GM10266 (cell line): ENCODE data around the gene WNK1.
"Not testable (repeated sequence)": the region's sequence is repeated elsewhere in the genome, so short reads cannot be mapped to it uniquely, and the experiment has no call there.

Experiments
- DNase-seq: peaks from one replicate; pipeline ENCODE4 v3.0.0; 2012; ENCODE audit errors: extremely low spot score
- TF ChIP-seq, protein P1 (sequence below): IDR thresholded peaks from 2 replicates; pipeline ENCODE4 v1.5.1; 2012; ENCODE audit warnings: mild to moderate bottlenecking, low read depth; ENCODE audit not compliant: control insufficient read depth, insufficient read depth; ENCODE audit errors: missing control alignments

The WNK1 gene

DNA sequence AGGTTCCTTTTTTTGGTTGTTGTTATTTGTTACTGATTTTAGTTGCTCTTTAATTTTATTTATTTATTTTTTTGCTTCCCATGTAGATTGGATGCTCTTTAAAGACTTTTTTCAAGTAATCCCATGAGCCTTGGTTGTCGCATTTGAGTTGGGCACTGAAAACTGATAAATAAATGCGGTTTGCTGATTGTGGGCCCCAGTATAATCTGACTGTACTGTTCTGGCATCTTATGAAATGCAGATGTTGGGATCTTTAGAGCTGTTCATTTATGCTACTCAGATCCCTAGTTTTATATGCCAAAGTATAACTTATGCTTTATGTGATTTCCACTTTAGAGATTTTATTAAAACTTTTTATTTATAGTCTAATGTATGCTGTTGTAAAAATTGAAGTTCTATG lies 33.3 kb downstream of the WNK1 start:
- TF ChIP-seq, protein P1, sequence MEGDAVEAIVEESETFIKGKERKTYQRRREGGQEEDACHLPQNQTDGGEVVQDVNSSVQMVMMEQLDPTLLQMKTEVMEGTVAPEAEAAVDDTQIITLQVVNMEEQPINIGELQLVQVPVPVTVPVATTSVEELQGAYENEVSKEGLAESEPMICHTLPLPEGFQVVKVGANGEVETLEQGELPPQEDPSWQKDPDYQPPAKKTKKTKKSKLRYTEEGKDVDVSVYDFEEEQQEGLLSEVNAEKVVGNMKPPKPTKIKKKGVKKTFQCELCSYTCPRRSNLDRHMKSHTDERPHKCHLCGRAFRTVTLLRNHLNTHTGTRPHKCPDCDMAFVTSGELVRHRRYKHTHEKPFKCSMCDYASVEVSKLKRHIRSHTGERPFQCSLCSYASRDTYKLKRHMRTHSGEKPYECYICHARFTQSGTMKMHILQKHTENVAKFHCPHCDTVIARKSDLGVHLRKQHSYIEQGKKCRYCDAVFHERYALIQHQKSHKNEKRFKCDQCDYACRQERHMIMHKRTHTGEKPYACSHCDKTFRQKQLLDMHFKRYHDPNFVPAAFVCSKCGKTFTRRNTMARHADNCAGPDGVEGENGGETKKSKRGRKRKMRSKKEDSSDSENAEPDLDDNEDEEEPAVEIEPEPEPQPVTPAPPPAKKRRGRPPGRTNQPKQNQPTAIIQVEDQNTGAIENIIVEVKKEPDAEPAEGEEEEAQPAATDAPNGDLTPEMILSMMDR, result no peak
- no peak for DNase-seq

DNA sequence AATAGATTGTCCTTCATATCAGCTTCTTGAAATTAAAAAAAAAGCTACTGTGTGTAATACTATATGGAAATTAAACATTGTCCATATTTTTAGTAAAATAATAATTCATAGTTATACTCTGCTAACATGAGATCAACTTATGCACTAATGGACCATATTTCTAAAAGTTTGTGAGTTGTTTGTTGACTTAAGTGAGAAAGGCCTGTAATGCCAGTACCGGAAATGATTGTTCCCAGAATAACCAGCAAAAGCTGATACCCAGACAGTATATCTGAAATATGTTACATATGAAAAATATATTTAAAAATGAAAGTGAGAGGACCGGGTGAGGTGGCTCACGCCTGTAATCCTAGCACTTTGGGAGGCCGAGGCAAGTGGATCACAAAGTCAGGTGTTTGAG lies 35.9 kb downstream of the WNK1 start:
- DNase-seq, result no peak
- TF ChIP-seq, protein P1, result no peak

DNA sequence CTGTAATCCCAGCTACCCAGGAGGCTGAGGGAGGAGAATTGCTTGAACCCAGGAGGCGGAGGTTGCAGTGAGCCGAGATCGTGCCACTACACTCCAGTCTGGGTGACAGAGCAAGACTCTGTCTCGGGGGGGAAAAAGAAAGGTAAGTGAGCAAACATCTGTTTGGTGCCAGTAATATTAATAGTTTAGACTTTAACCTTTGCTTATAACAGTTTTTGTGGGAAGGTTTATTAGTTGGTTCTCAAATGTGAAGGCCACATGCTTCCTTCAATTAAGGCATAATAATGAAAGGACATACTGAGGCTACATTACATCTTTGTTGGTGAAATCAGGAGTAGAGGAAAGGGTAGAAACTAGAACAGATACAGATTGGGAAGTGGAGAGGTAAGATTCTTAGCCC lies 36.4 kb downstream of the WNK1 start:
- DNase-seq, result not testable (repeated sequence)

DNA sequence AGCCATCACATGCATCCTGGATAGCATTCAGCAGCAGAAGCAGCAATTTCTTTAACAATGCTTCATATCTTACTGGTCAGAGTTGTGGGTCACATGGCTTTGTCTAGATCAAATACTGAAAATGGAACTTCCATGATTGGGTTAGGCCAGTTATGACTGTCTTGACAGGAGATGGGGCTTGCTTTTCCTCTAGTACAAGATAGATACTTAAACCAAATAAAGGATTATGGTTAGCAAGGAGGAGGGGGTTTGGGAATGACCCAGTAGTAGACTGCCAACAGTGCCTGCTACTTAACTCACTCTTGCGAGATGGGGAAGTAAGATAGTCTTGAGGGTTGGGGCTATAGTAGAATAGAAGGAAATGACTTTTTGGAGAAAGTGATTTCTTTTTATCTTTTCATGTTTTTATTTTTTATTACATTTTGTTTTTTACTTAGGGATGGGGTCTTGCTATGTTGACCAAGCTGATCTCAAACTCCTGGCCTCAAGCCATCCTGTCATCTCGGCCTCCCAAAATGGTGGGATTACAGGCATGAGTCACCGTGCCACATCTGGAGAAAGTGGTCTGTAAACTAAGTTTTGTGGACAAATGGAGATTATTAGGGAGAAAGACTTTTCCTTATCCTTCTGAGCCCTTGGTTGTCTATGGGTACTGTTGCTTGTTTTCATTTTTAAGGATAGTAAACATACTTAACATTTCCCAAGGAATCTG lies 37.6 kb downstream of the WNK1 start:
- TF ChIP-seq, protein P1, result no peak
- no peak for DNase-seq

DNA sequence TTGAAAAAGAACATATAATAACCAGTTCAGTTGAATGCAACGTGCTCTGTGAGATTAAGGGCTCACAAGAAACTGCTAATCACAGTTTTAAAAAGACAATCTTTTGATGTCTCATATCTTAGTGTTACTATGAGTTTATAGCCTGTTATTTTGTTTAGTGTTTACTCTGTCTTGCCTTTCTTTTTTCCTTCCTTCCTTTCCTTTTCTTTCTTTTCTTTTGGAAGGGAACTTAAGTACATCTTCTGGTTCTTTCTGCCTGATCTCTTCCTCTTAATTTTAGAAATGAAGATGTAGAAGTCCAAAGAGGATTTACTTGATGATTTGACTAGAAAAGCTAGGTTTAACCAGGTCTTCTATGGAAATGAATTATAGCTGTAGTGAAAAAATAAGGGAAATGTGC lies 38.2 kb downstream of the WNK1 start:
- TF ChIP-seq, protein P1, result no peak

DNA sequence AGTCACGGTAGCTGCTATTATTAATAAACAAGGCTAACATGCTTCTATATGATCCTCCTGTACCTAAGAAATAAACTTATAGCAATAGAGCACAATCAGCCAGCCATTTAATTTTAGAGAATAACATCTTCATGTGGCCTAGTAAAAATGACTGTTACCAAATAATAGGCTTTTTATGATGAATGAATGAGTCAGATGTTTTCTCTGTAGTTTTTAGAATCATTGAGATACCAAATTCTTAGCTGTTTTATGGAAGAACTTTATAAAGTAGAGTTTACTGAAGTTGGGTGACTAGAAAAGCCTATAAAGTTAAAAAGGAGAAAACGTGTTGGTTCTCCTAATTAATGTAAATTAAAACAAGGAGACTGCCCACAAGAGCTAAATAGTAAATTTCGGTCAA lies 40.7 kb downstream of the WNK1 start:
- TF ChIP-seq, protein P1, result no peak
- DNase-seq, result no peak

More for the DNA sequence above, 38.2 kb downstream of the WNK1 start:
- no peak for DNase-seq

DNA sequence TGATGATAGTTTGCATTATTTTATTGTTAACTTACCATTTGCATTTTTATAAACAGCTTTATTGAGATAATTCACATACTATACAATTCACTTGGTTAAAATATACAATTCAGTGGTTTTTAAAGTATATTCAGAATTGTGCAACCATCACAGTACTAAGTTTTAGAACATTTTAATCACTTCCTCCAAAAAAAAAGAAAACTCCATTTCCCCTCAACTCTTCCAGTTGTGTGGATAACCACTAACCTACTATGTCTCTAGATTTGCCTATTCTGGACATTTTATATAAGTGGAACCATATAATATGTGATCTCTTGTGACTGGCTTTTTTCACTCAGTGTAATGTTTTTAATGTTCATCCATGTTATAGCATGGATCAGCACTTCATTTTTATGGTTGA lies 41.3 kb downstream of the WNK1 start:
- TF ChIP-seq, protein P1, result no peak
- DNase-seq, result no peak

DNA sequence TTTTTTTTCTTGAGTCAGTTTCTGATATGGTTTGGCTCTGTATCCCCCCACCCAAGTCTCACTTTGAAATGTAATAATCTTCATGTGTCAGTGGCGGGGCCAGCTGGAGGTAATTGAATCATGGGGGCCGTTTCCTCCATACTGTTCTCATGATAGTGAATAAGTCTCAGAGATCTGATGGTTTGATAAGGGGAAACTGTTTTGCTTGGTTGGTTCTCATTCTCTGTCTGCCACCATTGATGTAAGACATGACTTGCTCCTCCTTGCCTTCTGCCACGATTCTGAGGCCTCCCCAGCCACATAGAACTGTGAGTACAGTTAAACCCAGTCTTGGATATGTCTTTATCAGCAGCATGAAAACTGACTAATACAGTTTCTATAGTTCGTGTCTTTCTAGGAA lies 42.9 kb downstream of the WNK1 start:
- TF ChIP-seq, protein P1, result no peak
- DNase-seq, result no peak
